ENCODE results near the gene EIF4H.

DNA sequence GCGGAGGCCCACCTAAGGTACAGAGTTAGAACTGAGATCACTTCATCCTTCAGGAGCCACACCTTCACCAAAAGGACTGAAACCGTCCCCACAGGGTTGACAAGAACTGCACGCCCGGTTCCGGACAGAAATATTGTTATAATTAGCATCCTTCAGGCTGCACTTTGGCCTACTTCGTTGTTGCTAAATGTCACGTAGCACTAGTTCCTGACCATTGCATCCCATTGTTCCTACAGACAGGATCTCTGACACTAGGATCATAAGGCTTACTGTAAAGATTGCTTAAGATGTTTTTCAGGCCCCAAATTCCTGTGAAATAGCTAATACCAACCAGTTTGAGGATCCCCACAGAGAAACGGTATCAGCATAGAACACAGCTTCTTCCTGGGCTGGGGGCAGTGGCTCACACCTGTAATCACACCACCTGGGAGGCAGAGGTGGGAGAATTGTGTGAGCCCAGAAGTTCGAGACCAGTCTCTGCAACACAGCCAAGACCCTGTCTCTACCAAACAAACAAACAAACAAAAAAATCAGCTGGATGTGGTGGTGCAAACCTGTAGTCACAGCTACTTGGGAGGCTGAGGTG, 18.3 kb upstream of the EIF4H start:
- TF ChIP-seq, protein P1, sequence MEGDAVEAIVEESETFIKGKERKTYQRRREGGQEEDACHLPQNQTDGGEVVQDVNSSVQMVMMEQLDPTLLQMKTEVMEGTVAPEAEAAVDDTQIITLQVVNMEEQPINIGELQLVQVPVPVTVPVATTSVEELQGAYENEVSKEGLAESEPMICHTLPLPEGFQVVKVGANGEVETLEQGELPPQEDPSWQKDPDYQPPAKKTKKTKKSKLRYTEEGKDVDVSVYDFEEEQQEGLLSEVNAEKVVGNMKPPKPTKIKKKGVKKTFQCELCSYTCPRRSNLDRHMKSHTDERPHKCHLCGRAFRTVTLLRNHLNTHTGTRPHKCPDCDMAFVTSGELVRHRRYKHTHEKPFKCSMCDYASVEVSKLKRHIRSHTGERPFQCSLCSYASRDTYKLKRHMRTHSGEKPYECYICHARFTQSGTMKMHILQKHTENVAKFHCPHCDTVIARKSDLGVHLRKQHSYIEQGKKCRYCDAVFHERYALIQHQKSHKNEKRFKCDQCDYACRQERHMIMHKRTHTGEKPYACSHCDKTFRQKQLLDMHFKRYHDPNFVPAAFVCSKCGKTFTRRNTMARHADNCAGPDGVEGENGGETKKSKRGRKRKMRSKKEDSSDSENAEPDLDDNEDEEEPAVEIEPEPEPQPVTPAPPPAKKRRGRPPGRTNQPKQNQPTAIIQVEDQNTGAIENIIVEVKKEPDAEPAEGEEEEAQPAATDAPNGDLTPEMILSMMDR (IDR thresholded peaks at IDR 0.05) = no peak
- no peak for TF ChIP-seq POLR2A (IDR thresholded peaks at IDR 0.05)
